Kidney epithelial cell (primary cell): ENCODE data around the gene PI4K2A. TPM values are rescaled to one million over a fixed set of nuclear protein-coding genes. Genes with fewer than 3 reads are reported as not detected.
"Not testable (repeated sequence)": the region's sequence is repeated elsewhere in the genome, so short reads cannot be mapped to it uniquely, and the experiment has no call there.

Source experiments
- DNase-seq: peaks from one replicate; pipeline ENCODE4 v3.0.0-alpha.2; 2010; ENCODE audit warnings: low read depth
- H3K27me3 ChIP-seq: 2 replicates; pipeline ENCODE4 v1.6.0; 2011; ENCODE audit warnings: low read length; ENCODE audit not compliant: control insufficient read depth, insufficient read depth
- H3K36me3 ChIP-seq: 2 replicates; pipeline ENCODE4 v1.5.1; 2011; ENCODE audit warnings: low read length; ENCODE audit not compliant: control insufficient read depth, insufficient read depth
- H3K4me3 ChIP-seq: 2 replicates; pipeline ENCODE4 v1.5.1; 2011; ENCODE audit warnings: low read depth, mild to moderate bottlenecking, control low read depth, low read length
- CTCF ChIP-seq: IDR thresholded peaks from 2 replicates; pipeline ENCODE4 v1.5.1; 2011; ENCODE audit warnings: mild to moderate bottlenecking, moderate library complexity, low read length, control low read depth, inconsistent platforms; ENCODE audit not compliant: insufficient read depth, poor library complexity, severe bottlenecking
- total RNA-seq: library from RNA; depleted of rRNA; stranded (reverse); fragments of >200 nt; gene quantifications from 2 replicates; pipeline ENCODE4 v1.2.3, GENCODE V29; 2015

Gene PI4K2A
- total RNA-seq, 1 donor from 2014 or later, result 37.6 TPM

DNA sequence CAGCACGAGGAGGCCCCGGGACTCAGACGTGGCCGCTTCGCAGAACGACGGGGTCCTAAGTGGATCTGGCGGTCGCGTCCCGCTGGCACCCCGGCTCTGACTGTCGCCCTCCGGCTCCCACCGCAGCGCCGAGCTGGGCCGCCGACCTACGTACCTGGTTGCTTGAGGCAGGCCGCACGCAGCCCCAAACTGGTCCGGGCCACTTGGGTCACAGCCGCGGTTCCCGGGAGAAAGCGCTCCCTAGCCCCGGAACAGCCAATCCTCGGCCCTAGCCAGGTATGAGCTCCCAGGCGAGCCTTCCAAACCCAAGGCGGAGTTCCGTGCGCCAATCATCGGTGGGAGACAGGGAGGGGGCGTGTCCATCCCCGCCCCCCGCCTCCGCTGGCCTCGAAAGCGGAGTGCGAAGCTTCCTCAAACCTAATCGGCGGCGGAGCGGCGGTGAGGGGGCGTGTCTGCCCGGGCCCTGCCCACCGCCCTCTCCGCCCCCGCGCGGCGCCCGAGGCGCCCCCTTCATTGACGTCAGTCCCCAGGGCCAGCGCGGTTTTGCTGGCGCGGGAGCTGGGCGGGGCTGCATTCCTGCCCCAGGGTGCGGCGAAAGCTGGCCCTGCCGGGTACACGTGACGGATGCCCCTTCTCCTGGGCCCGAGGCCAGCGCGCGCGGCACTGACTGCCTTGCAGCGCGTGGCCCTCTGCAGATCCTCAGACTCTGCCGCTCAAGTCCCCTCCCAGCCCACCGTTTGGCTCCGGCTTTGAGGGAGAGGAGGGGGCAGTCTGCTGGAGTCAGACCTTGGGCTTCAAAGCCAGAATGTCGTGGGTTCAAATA is 46.7 kb downstream of the PI4K2A start, which contains the start of gene AVPI1:
Gene AVPI1, minus strand, starts transcription at position 280 of the 823 bp plus-strand sequence. CDS start 7,336 bp downstream, outside the sequence.
- H3K27me3 ChIP-seq, result no peaks in the 10 kb centered on the region
- H3K36me3 ChIP-seq, result peaks cover 1% of the 10 kb centered on the region
- peak; percentile 77 for DNase-seq
- H3K4me3 ChIP-seq, result peak within 1 kb of the TSS; percentile 78
- TF ChIP-seq CTCF, result no peak

GRCh38 chr10:97687785-97688781 is 47.6 kb downstream of the PI4K2A start:
- TF ChIP-seq CTCF, result no peak
- Histone ChIP-seq H3K36me3 (peaks cover 1% of the 10 kb centered on the region), H3K27me3 (no peaks in the 10 kb centered on the region), H3K4me3 (peak overlapping the region; percentile 28)
- no peak for DNase-seq

GRCh38 chr10:97689559-97690020 is 49.1 kb downstream of the PI4K2A start:
- no peaks in the 10 kb centered on the region for H3K27me3 ChIP-seq
- H3K36me3 ChIP-seq, result peaks cover 1% of the 10 kb centered on the region
- H3K4me3 ChIP-seq, result no peak overlapping the region
- peak; percentile 91 for DNase-seq
- TF ChIP-seq CTCF, result no peak

GRCh38 chr10:97690133-97690532 is 49.7 kb downstream of the PI4K2A start:
- H3K4me3 ChIP-seq, result no peak overlapping the region
- DNase-seq, result no peak
- no peak for TF ChIP-seq CTCF
- no peaks in the 10 kb centered on the region for H3K27me3 ChIP-seq
- peaks cover 1% of the 10 kb centered on the region for H3K36me3 ChIP-seq

GRCh38 chr10:97698072-97698655 is 57.7 kb downstream of the PI4K2A start:
- H3K36me3 ChIP-seq, DNase-seq, H3K27me3 ChIP-seq, H3K4me3 ChIP-seq: not testable (repeated sequence)
